Measurements from ENCODE around the gene DENND4A. TPM values are rescaled to one million over a fixed set of nuclear protein-coding genes. Genes with fewer than 3 reads are reported as not detected.

DENND4A gene
- total and polyA plus RNA-seq, 2 donors (not counting 1 experiment from before 2014, with no cell fraction given) = 24.4 to 103 TPM

GRCh38 chr15:65695081-65695480 is 97.0 kb downstream of the DENND4A start:
- no peaks in the 10 kb centered on the region for H3K4me1 Mint-ChIP-seq
- no peaks in the 10 kb centered on the region for H3K79me2 ChIP-seq (ENCODE audit: control insufficient read depth, insufficient read depth, low read length)
- CTCF ChIA-PET = no interaction called here
- no peak overlapping the region for H3K4me2 ChIP-seq (replicated peaks; ENCODE audit: low read depth, low read length, poor library complexity, severe bottlenecking)
- H3K27me3 Mint-ChIP-seq = no peaks in the 10 kb centered on the region
- WGBS (ENCODE audit: insufficient coverage) = no CpG with 5 or more reads among the region's 2 CpGs
- no peak for DNase-seq
- no peak overlapping the region for H3K9ac ChIP-seq (ENCODE audit: low read length)
- H3K36me3 ChIP-seq (replicated peaks in 1 of 2; ENCODE audit: control extremely low read depth in 1 of 2, control insufficient read depth in 1 of 2, extremely low read depth in 1 of 2, insufficient read depth in 2 of 2, low read length in 1 of 2) = peaks cover 10 to 71% of the 10 kb centered on the region in 2 experiments
- H3K4me1 ChIP-seq (ENCODE audit: control insufficient read depth in 2 of 2, insufficient read depth in 2 of 2, low read length in 2 of 2) = no peaks in the 10 kb centered on the region
- H3K27me3 ChIP-seq (replicated peaks in 1 of 4; ENCODE audit: control extremely low read depth in 1 of 4, control insufficient read depth in 3 of 4, insufficient read depth in 4 of 4, low read length in 3 of 4) = no peaks in the 10 kb centered on the region
- H2AFZ ChIP-seq (ENCODE audit: insufficient read depth, low read depth, low read length, poor library complexity, severe bottlenecking) = no peak overlapping the region
- no peaks in the 10 kb centered on the region for H3K9me3 ChIP-seq (ENCODE audit: control extremely low read depth in 1 of 3, control insufficient read depth in 2 of 3, insufficient read depth in 1 of 3, low read length in 2 of 3)
- no peak for ATAC-seq (ENCODE audit: low read depth)
- H3K9me3 Mint-ChIP-seq (ENCODE audit: insufficient read depth) = no peaks in the 10 kb centered on the region
- intact Hi-C loops (cut with micrococcal nuclease) = no loop called here
- H3K27ac ChIP-seq (ENCODE audit: low read length in 2 of 2) = no peak overlapping the region
- H3K4me3 Mint-ChIP-seq = no peak overlapping the region
- H4K20me1 ChIP-seq (ENCODE audit: control insufficient read depth, insufficient read depth, low read length, poor library complexity, severe bottlenecking) = no peaks in the 10 kb centered on the region
- no peak overlapping the region for H3K4me3 ChIP-seq (ENCODE audit: control extremely low read depth in 1 of 5, extremely low read depth in 1 of 5, insufficient read depth in 1 of 5, low read depth in 2 of 5, low read length in 4 of 5)
- TF ChIP-seq CTCF (IDR thresholded peaks at IDR 0.05) = no peak
- no peak for TF ChIP-seq EZH2 (IDR thresholded peaks at IDR 0.05; ENCODE audit: borderline replicate concordance, insufficient read depth, low read depth, low read length, poor library complexity, severe bottlenecking)
- no peak overlapping the region for H3K27ac Mint-ChIP-seq
- POLR2A ChIA-PET = no interaction called here

- ChIA-PET CTCF (no interaction called here), POLR2A (no interaction called here)
- H3K36me3 ChIP-seq (replicated peaks in 1 of 2; ENCODE audit: control extremely low read depth in 1 of 2, control insufficient read depth in 1 of 2, extremely low read depth in 1 of 2, insufficient read depth in 2 of 2, low read length in 1 of 2) = peaks cover 19 to 64% of the 10 kb centered on the region in 2 experiments
- 51% methylated on average over 2 of the region's 4 CpGs for WGBS (ENCODE audit: insufficient coverage)
- H3K4me3 ChIP-seq (ENCODE audit: control extremely low read depth in 1 of 5, extremely low read depth in 1 of 5, insufficient read depth in 1 of 5, low read depth in 2 of 5, low read length in 4 of 5) = no peak overlapping the region
- no peak overlapping the region for H3K4me3 Mint-ChIP-seq
- H3K79me2 ChIP-seq (ENCODE audit: control insufficient read depth, insufficient read depth, low read length) = no peaks in the 10 kb centered on the region
- intact Hi-C loops (cut with micrococcal nuclease) = no loop called here
- no peak overlapping the region for H2AFZ ChIP-seq (ENCODE audit: insufficient read depth, low read depth, low read length, poor library complexity, severe bottlenecking)
- no peaks in the 10 kb centered on the region for H4K20me1 ChIP-seq (ENCODE audit: control insufficient read depth, insufficient read depth, low read length, poor library complexity, severe bottlenecking)
- H3K9me3 ChIP-seq (ENCODE audit: control extremely low read depth in 1 of 3, control insufficient read depth in 2 of 3, insufficient read depth in 1 of 3, low read length in 2 of 3) = peaks cover 0 to 5% (median 2%) of the 10 kb centered on the region in 3 donors
- no peaks in the 10 kb centered on the region for H3K4me1 ChIP-seq (ENCODE audit: control insufficient read depth in 2 of 2, insufficient read depth in 2 of 2, low read length in 2 of 2)
- H3K9ac ChIP-seq (ENCODE audit: low read length) = no peak overlapping the region
- ATAC-seq (ENCODE audit: low read depth) = no peak
- peaks cover 3% of the 10 kb centered on the region for H3K9me3 Mint-ChIP-seq (ENCODE audit: insufficient read depth)
- H3K4me2 ChIP-seq (replicated peaks; ENCODE audit: low read depth, low read length, poor library complexity, severe bottlenecking) = no peak overlapping the region
- H3K4me1 Mint-ChIP-seq = no peaks in the 10 kb centered on the region
- no peak for DNase-seq
- TF ChIP-seq EZH2 (IDR thresholded peaks at IDR 0.05; ENCODE audit: borderline replicate concordance, insufficient read depth, low read depth, low read length, poor library complexity, severe bottlenecking) = no peak
- no peak overlapping the region for H3K27ac Mint-ChIP-seq
- H3K27ac ChIP-seq (ENCODE audit: low read length in 2 of 2) = no peak overlapping the region
- H3K27me3 ChIP-seq (replicated peaks in 1 of 4; ENCODE audit: control extremely low read depth in 1 of 4, control insufficient read depth in 3 of 4, insufficient read depth in 4 of 4, low read length in 3 of 4) = no peaks in the 10 kb centered on the region
- H3K27me3 Mint-ChIP-seq = no peaks in the 10 kb centered on the region
Measured at GRCh38 chr15:65690778-65691177, 101.3 kb downstream of the DENND4A start.
